ENCODE measurements around the gene SLC25A13.
"Not testable (repeated sequence)": the region's sequence is repeated elsewhere in the genome, so short reads cannot be mapped to it uniquely, and the experiment has no call there.

Gene SLC25A13

GRCh38 chr7:96328016-96328415 is 6.1 kb upstream of the SLC25A13 start:
- Histone ChIP-seq H4K20me1 (no peaks in the 10 kb centered on the region), H3K9ac (no peak overlapping the region), H3K4me1 (peaks cover 0 to 31% (median 2%) of the 10 kb centered on the region in 10 experiments; a peak in 8 of 20 replicates), H3K36me3 (no peaks in the 10 kb centered on the region), H3K4me3 (no peak overlapping the region), H3K4me2 (peak overlapping the region in 2 of 11 experiments; percentile 12 to 15; a peak in 2 of 22 replicates), H3K27me3 (no peaks in the 10 kb centered on the region), H3K27ac (no peak overlapping the region), H3K9me3 (replicated peaks in 1 of 11) (peaks cover 0 to 19% (median 0%) of the 10 kb centered on the region in 11 experiments; a peak in 5 of 22 replicates)
- no peak for TF ChIP-seq Cebpa-rat (IDR thresholded peaks at IDR 0.05)

- Histone ChIP-seq H3K9ac (no peak overlapping the region), H3K36me3 (no peaks in the 10 kb centered on the region), H3K4me1 (peaks cover 1 to 34% (median 5%) of the 10 kb centered on the region in 10 experiments; a peak in 18 of 20 replicates), H4K20me1 (no peaks in the 10 kb centered on the region), H3K27me3 (no peaks in the 10 kb centered on the region), H3K4me3 (no peak overlapping the region), H3K27ac (peak overlapping the region in 6 of 11 experiments; percentile 33 to 73 (median 64); a peak in 12 of 22 replicates), H3K4me2 (peak overlapping the region in 1 of 11 experiments; percentile 15; a peak in 1 of 22 replicates), H3K9me3 (replicated peaks in 1 of 11) (peaks cover 0 to 19% (median 0%) of the 10 kb centered on the region in 11 experiments; a peak in 5 of 22 replicates)
- no peak for TF ChIP-seq Cebpa-rat (IDR thresholded peaks at IDR 0.05)
These were observed 5.5 kb upstream of the SLC25A13 start for GRCh38 chr7:96327429-96327828.

- H3K9ac ChIP-seq, H3K36me3 ChIP-seq, H3K27me3 ChIP-seq, H3K4me3 ChIP-seq, H4K20me1 ChIP-seq: not testable (repeated sequence)
- Histone ChIP-seq H3K27ac (peak overlapping the region in 9 of 11 experiments; percentile 31 to 73 (median 60); a peak in 15 of 22 replicates), H3K4me2 (peak overlapping the region in 5 of 11 experiments; percentile 20 to 42 (median 36); a peak in 6 of 22 replicates), H3K4me1 (peaks cover 6 to 38% (median 10%) of the 10 kb centered on the region in 10 experiments), H3K9me3 (replicated peaks in 1 of 11) (peaks cover 0 to 19% (median 0%) of the 10 kb centered on the region in 11 experiments; a peak in 5 of 22 replicates)
These were observed 4.9 kb upstream of the SLC25A13 start for GRCh38 chr7:96326752-96327151.

GRCh38 chr7:96322847-96323461 is 1.1 kb upstream of the SLC25A13 start:
- H3K4me1 ChIP-seq, result peaks cover 17 to 55% (median 22%) of the 10 kb centered on the region in 10 experiments
- peaks cover 0 to 18% (median 0%) of the 10 kb centered on the region in 11 experiments; a peak in 5 of 22 replicates for H3K9me3 ChIP-seq (replicated peaks in 1 of 11)
- H3K27ac ChIP-seq, result no peak overlapping the region
- TF ChIP-seq Cebpa-rat (IDR thresholded peaks at IDR 0.05), result no peak
- H3K27me3 ChIP-seq, result no peaks in the 10 kb centered on the region
- no peak overlapping the region for H3K9ac ChIP-seq
- 0 out of 22 replicates have a peak, but pooled peaks cover 0 to 3% (median 0%) of the 10 kb centered on the region in 11 experiments for H3K36me3 ChIP-seq
- H3K4me3 ChIP-seq, result peak overlapping the region in 2 of 10 experiments; percentile 73 to 83; a peak in 1 of 20 replicates
- peaks cover 0 to 24% (median 9%) of the 10 kb centered on the region in 11 experiments; a peak in 9 of 22 replicates for H4K20me1 ChIP-seq
- peak overlapping the region in 7 of 11 experiments; percentile 77 to 93 (median 87); a peak in 9 of 22 replicates for H3K4me2 ChIP-seq

GRCh38 chr7:96322373-96322695 is 436 bp upstream of the SLC25A13 start:
- H3K9me3 ChIP-seq (replicated peaks in 1 of 11), result peaks cover 0 to 12% (median 0%) of the 10 kb centered on the region in 11 experiments; a peak in 5 of 22 replicates
- H3K27me3 ChIP-seq, result no peaks in the 10 kb centered on the region
- H3K36me3 ChIP-seq, result 0 out of 22 replicates have a peak, but pooled peaks cover 0 to 3% (median 0%) of the 10 kb centered on the region in 11 experiments
- H3K9ac ChIP-seq, result peak overlapping the region; percentile 88 to 97 (median 92); a peak in 21 of 22 replicates
- peaks cover 17 to 49% (median 22%) of the 10 kb centered on the region in 10 experiments for H3K4me1 ChIP-seq
- peak overlapping the region; percentile 68 to 90 (median 84) for H3K4me3 ChIP-seq
- TF ChIP-seq Cebpa-rat (IDR thresholded peaks at IDR 0.05), result no peak
- H4K20me1 ChIP-seq, result peaks cover 0 to 30% (median 12%) of the 10 kb centered on the region in 11 experiments; a peak in 9 of 22 replicates
- peak overlapping the region; percentile 77 to 93 (median 86) for H3K4me2 ChIP-seq
- H3K27ac ChIP-seq, result peak overlapping the region; percentile 89 to 98 (median 92); a peak in 21 of 22 replicates

GRCh38 chr7:96321031-96321657 is 754 bp downstream of the SLC25A13 start:
- Histone ChIP-seq H3K4me2 (peak overlapping the region; percentile 77 to 93 (median 86)), H3K9me3 (replicated peaks in 1 of 11) (0 out of 22 replicates have a peak, but pooled peaks cover 0 to under 1% (median 0%) of the 10 kb centered on the region in 11 experiments), H4K20me1 (peaks cover 0 to 42% (median 22%) of the 10 kb centered on the region in 11 experiments; a peak in 13 of 22 replicates), H3K4me3 (peak overlapping the region; percentile 68 to 90 (median 84)), H3K27ac (peak overlapping the region; percentile 89 to 98 (median 92)), H3K4me1 (peaks cover 17 to 37% (median 21%) of the 10 kb centered on the region in 10 experiments), H3K9ac (peak overlapping the region; percentile 88 to 97 (median 92)), H3K36me3 (peaks cover 0 to 8% (median 0%) of the 10 kb centered on the region in 11 experiments; a peak in 5 of 22 replicates), H3K27me3 (no peaks in the 10 kb centered on the region)
- no peak for TF ChIP-seq Cebpa-rat (IDR thresholded peaks at IDR 0.05)

- no peak for TF ChIP-seq Cebpa-rat (IDR thresholded peaks at IDR 0.05)
- Histone ChIP-seq H3K4me3 (peak overlapping the region; percentile 68 to 90 (median 84); a peak in 17 of 20 replicates), H4K20me1 (peaks cover 0 to 49% (median 25%) of the 10 kb centered on the region in 11 experiments; a peak in 14 of 22 replicates), H3K9me3 (replicated peaks in 1 of 11) (no peaks in the 10 kb centered on the region), H3K4me2 (peak overlapping the region; percentile 77 to 93 (median 86)), H3K36me3 (peaks cover 0 to 14% (median 3%) of the 10 kb centered on the region in 11 experiments; a peak in 6 of 22 replicates), H3K27ac (peak overlapping the region in 5 of 11 experiments; percentile 89 to 98 (median 95); a peak in 10 of 22 replicates), H3K4me1 (peaks cover 17 to 37% (median 21%) of the 10 kb centered on the region in 10 experiments), H3K9ac (peak overlapping the region in 9 of 11 experiments; percentile 88 to 97 (median 92); a peak in 14 of 22 replicates), H3K27me3 (no peaks in the 10 kb centered on the region)
These were observed 1.5 kb downstream of the SLC25A13 start for GRCh38 chr7:96320442-96320841.

- no peak overlapping the region for H3K4me3 ChIP-seq
- H3K4me1 ChIP-seq, result peaks cover 17 to 47% (median 21%) of the 10 kb centered on the region in 10 experiments
- TF ChIP-seq Cebpa-rat (IDR thresholded peaks at IDR 0.05), result no peak
- H3K27me3 ChIP-seq, result no peaks in the 10 kb centered on the region
- peaks cover 0 to 59% (median 35%) of the 10 kb centered on the region in 11 experiments; a peak in 19 of 22 replicates for H4K20me1 ChIP-seq
- no peaks in the 10 kb centered on the region for H3K9me3 ChIP-seq (replicated peaks in 1 of 11)
- H3K27ac ChIP-seq, result no peak overlapping the region
- H3K36me3 ChIP-seq, result peaks cover 0 to 22% (median 4%) of the 10 kb centered on the region in 11 experiments; a peak in 7 of 22 replicates
- H3K9ac ChIP-seq, result 0 out of 22 replicates have a peak overlapping the region, but pooled peaks of 1 of the 11 experiments have one; percentile 0
- H3K4me2 ChIP-seq, result peak overlapping the region in 4 of 11 experiments; percentile 77 to 92 (median 80); a peak in 7 of 22 replicates
These were observed 2.5 kb downstream of the SLC25A13 start for GRCh38 chr7:96319439-96319838.
